HG02623 (cell line): Measurements from ENCODE around the gene TMEM238.

Experiments used
- ATAC-seq: cut with Tn5 transposase; IDR thresholded peaks from one replicate; pipeline ENCODE4 v1.9.1; 2021; ENCODE audit warnings: moderate library complexity; ENCODE audit not compliant: unreplicated experiment

Gene TMEM238

DNA sequence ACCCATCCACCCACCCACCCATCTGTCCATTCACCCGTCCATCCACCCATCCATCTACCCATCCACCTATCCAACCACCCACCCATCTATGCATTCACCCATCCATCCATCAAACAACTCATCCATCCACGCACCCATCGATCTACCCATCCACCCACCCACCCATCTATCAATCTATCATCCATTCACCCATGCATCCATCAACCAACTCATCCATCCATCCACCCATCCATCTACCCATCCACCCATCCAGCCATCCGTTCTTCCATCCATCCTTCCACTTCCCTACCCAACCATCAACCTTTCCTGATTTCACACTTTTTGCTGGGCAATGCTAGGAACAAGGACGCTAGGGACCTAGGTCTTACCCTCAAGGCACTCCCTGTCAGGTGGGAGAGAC is 2.1 kb downstream of the TMEM238 start:
- ATAC-seq = no peak

GRCh38 chr19:55379174-55379573 is 4.9 kb downstream of the TMEM238 start:
- no peak for ATAC-seq

GRCh38 chr19:55377356-55378131 is 6.5 kb downstream of the TMEM238 start:
- no peak for ATAC-seq

- ATAC-seq = no peak
Measured at GRCh38 chr19:55376241-55376933, 7.7 kb downstream of the TMEM238 start, which contains the start of gene TMEM190. Gene TMEM190, plus strand, starts transcription at chr19:55376826. Its CDS starts 28 bp downstream, at chr19:55376854.

DNA sequence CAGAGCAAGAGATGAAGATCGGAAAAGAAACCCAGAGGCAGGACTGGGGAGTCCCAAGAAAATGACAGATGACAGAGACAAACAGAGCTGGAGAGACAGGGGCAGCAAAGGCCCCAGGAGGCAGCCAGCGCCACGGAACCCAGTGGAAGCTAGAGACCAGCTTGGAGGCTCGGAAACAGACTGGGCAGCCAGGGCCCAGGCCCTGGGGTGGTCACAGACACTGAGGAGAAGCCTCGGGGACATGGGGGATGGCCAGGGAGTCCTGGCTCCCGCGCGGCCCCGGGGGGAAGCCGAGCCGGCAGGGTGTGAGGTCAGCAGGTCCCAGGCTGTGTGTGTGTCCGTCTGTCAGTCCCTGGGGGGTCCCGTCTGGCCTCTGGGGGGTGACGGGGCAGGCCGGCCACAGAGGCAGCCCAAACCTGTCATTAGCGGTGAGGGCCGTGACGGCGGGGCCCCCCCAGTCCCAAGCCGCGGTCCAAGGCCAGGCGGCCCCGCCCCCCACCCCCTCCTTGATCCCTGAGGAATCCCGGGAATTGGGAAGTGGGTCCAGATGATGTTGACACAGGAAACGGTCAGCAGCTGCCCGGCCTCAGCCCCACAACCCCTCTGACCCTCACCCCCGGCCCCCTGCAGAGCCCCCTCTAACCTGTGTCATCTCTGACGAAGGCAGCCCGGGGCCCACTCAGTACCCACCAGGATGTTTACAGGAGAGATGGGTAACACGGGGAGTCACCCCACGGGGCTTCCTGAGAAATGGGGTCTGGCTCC is 9.9 kb downstream of the TMEM238 start:
- ATAC-seq = no peak

- ATAC-seq = no peak
Measured at GRCh38 chr19:55373306-55373992, 10.6 kb downstream of the TMEM238 start.

- ATAC-seq = no peak
Measured at GRCh38 chr19:55372316-55373081, 11.6 kb downstream of the TMEM238 start.

- no peak for ATAC-seq
Measured at GRCh38 chr19:55370305-55370988, 13.6 kb downstream of the TMEM238 start, which contains the start of gene IL11. Gene IL11, minus strand, starts transcription at chr19:55370463. Its CDS starts 153 bp downstream, at chr19:55370310.

DNA sequence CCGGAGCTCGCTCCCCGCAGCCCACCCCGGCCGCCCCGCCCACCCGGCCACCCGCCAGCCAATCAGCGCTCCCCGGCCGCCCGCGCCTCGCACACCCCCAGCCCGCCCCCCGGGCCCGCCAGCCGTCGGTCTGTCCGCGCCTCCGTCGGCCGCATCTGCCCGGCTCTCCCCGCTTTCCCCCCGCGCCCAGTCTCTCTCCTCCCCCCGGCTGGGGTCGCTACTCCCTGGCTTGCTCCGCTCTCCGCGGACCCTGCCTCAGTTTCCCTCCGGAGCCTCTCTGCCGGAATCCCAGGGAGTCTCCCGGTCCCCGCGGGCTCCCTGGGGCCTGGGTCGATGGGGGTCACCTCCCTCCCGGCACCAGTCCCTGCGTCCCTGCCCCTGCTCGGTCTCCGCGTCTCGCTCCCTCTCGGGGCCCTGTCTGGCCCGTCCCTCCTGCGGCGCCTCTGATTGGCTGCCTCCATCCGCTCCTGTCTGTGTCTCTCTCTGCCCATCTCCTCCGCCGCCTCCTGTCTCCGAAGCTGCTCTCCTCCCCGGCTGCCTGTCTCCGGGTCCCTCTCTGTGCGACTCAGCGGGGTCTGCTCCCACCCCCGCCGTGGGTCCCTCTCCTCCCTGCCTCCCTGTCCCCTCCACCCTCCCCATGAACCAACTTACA is 14.3 kb downstream of the TMEM238 start:
- ATAC-seq = no peak

DNA sequence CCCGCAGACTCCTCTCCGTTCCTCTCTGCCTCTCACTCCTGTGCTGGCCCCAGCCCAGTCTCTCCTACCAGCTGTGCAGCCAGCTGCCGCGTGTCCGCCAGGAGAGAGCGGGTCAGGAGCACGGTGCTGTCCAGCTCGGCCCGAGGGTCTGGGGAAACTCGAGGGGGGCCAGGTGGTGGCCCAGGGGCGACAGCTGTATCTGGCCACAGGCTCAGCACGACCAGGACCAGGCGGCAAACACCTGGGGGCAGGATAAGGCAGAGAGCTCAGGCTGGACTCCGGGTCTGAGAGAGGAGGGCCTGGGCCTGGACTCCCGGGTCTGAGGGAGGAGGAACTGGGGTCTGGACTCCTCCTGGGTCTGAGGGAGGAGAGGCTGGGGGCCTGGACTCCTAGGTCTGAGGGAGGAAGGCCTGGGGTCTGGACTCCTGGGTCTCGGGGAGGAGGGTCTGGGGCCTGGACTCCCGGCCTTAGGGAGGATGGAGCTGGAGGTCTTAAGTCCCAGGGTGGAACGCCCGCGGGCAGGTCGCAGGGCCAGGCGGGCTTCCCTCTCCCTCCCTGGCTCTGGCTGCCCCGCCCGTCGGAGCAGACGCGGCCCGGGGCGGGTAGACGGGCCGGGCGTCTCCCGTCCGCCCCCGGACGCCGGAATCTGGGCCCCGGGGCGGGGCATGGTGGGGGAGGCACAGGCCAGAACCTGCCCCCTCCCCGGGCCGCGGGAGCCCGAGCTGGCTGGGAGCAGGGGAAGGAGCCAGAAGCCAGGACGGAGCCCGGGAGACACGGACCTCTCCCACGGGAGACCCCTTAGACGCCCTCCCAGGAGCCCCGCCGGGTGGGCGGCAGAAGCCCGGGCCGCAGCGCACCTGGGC is 15.2 kb downstream of the TMEM238 start:
- ATAC-seq = no peak

DNA sequence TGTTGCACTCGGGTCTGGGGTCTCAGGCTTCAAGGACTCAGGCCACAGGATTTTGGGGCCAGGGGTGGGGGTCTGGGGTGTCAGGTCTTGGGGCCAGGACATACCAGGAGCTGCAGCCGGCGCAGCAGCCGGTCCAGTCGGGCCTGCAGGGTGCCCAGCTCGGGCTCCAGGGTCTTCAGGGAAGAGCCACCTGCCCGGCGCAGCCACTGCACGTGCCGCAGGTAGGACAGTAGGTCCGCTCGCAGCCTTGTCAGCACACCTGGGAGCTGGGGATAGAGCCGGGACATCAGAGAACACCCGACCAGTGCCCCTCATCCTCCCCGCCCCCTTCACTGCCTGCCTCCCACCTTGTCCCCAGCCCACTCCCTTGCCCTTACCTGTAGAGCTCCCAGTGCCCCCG is 16.0 kb downstream of the TMEM238 start:
- ATAC-seq = no peak

DNA sequence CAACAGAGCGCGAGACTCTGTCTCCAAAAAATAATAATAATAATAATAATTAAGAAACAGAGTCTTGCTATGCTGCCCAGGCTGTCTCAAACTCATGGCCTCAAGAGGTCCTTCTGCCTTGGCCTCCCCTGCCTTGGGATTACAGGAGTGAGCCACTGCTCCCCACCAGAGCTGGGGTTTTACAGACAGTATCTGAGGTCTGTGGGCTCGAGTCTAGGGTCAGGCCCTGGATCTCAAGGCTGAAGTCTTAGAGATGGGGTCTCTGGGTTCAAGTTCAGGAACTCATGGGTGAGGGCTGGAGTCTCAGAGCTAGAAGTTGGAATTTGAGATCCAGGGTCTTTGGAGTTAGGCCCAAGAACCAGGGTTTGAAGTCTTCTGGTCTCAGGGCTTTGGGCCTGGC is 17.3 kb downstream of the TMEM238 start:
- no peak for ATAC-seq

GRCh38 chr19:55365964-55366363 is 18.1 kb downstream of the TMEM238 start:
- ATAC-seq = no peak

DNA sequence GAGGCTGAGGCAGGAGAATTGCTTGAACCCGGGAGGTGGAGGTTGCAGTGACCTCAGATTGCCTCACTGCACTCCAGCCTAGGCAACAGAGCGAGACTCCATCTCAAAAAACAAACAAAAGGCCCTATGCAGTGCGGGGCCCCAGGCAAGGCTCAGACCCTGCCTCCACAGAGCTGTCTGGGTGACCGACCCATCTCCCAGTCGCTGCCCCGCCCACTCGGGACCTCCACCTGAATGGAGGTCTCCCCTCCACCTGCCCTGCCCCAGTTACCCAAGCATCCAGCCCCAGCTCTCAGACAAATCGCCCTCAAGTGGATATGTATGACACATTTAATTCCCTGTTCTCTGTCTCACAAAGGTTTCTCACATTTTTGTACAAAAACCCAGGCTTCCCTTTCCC is 18.8 kb downstream of the TMEM238 start:
- no peak for ATAC-seq

DNA sequence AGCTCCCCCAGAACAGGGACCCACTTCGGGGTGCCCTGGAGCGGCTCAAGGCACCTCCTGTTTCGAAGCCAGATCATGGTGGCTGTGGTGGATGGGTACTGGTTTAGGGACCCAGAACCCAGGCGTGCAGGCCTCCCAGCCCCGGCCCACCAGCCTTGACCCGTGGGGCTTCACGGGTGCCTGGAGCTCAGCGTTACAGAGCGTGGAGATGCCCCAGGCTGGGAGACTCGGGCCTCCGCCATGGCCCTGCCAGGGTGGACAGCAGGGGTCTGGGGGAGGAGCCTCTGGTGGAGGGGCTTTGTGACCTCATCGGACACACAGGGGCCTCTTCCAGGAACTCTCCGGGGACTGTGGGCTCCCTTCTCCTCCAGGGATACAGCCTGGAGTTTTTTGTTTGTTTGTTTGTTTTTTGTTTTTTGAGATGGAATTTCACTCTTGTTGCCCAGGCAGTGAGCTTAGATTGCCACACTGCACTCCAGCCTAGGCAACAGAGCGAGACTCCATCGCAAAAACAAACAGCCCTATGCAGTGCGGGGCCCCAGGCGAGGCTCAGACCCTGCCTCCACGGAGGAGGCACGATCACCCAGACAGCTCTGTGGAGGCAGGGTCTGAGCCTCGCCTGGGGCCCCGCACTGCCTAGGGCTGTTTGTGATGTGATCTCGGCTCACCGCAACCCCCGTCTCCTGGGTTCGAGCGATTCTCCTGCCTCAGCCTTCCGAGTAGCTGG is 20.9 kb downstream of the TMEM238 start, which contains the start of gene GARIN5B:
TSS of gene GARIN5B (minus strand) at position 271 of the 727 bp plus-strand sequence. CDS start at position 77, 194 bp downstream.
- no peak for ATAC-seq

DNA sequence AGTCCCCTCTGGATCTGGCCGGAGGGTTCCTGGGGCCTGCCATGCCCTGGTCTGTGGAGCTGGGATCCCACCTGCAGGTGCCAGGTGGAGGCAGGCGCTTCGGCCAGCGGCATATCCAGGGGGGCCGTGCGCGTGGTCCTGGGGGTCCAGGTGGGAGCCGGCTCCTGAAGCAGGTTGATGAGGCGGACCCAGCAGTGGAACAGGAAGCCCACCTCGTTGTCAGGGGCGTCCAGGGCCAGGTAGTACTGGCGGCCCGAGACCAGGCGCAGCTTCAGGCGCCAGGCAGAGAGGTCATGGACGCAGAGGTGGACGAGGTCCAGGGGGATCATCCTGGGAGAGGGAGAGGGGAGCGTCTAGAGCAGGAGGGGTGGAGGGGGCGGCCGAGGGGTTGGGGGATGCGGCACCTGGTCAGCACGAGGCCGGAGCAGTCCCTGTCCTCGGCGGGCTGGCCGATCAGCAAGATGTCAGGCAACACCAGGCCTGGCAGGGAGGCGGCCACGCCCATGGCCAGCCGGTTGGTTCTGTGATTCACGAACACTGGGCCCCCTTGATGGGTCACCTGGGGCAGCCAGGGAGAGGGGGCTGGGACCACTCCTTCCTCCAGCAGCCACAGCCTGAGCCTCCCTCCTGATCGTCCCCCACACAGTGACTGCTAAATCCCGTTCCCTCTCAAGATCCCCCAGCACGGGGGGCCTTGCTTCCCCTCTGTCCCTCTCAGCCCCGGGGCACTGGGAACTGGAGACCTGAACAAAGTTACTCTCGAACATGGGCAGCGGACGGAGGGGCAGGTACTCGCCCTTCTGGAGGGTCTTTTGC is 21.7 kb downstream of the TMEM238 start:
- ATAC-seq = no peak
